ENCODE results near the gene ZGPAT. TPM values are rescaled to one million over a fixed set of nuclear protein-coding genes. Genes with fewer than 3 reads are reported as not detected.

Gene ZGPAT
- polyA plus RNA-seq, 1 donor from 2014 or later = 60.8 TPM

GRCh38 chr20:63680857-63681608 lies 26.8 kb upstream of the ZGPAT start:
- Histone ChIP-seq H3K9me3 (ENCODE audit: low read length) (no peaks in the 10 kb centered on the region), H3F3A (ENCODE audit: insufficient read depth, low read length, poor library complexity, severe bottlenecking) (no peaks in the 10 kb centered on the region), H3K36me3 (ENCODE audit: insufficient read depth, low read length) (no peaks in the 10 kb centered on the region), H3K9ac (ENCODE audit: low read length) (no peak overlapping the region), H2AFZ (ENCODE audit: low read depth, low read length) (no peak overlapping the region), H3K4me3 (ENCODE audit: low read length) (no peak overlapping the region), H3K4me2 (ENCODE audit: low read length) (no peak overlapping the region), H3K79me2 (replicated peaks; ENCODE audit: insufficient read depth, low read length) (no peaks in the 10 kb centered on the region), H3K27me3 (ENCODE audit: insufficient read depth, low read depth, low read length) (no peaks in the 10 kb centered on the region), H3K9me2 (ENCODE audit: insufficient read depth, low read length) (no peaks in the 10 kb centered on the region), H3K27ac (ENCODE audit: low read length) (no peak overlapping the region), H4K20me1 (ENCODE audit: insufficient read depth) (no peaks in the 10 kb centered on the region)
- TF ChIP-seq REST (IDR thresholded peaks at IDR 0.05; ENCODE audit: borderline replicate concordance) (no peak), SMC3 (conservative IDR thresholded peaks at IDR 0.05; ENCODE audit: poor library complexity) (no peak), POLR2AphosphoS5 (IDR thresholded peaks at IDR 0.05) (no peak), MXI1 (conservative IDR thresholded peaks at IDR 0.05; ENCODE audit: poor library complexity, severe bottlenecking) (no peak), EP300 (conservative IDR thresholded peaks at IDR 0.05; ENCODE audit: poor library complexity, severe bottlenecking) (no peak), RAD21 (conservative IDR thresholded peaks at IDR 0.05) (no peak), EZH2 (IDR thresholded peaks at IDR 0.05; ENCODE audit: borderline replicate concordance, insufficient read depth, low read length, poor library complexity, severe bottlenecking) (no peak), TAF1 (IDR thresholded peaks at IDR 0.05; ENCODE audit: low read depth) (no peak)

- H3K4me3 ChIP-seq (ENCODE audit: low read length) = no peak overlapping the region
- no peaks in the 10 kb centered on the region for H3K9me2 ChIP-seq (ENCODE audit: insufficient read depth, low read length)
- TF ChIP-seq RAD21 (conservative IDR thresholded peaks at IDR 0.05) (no peak), EP300 (conservative IDR thresholded peaks at IDR 0.05; ENCODE audit: poor library complexity, severe bottlenecking) (no peak), SMC3 (conservative IDR thresholded peaks at IDR 0.05; ENCODE audit: poor library complexity) (no peak), TAF1 (IDR thresholded peaks at IDR 0.05; ENCODE audit: low read depth) (no peak), POLR2AphosphoS5 (IDR thresholded peaks at IDR 0.05) (no peak), MXI1 (conservative IDR thresholded peaks at IDR 0.05; ENCODE audit: poor library complexity, severe bottlenecking) (no peak), REST (IDR thresholded peaks at IDR 0.05; ENCODE audit: borderline replicate concordance) (no peak), EZH2 (IDR thresholded peaks at IDR 0.05; ENCODE audit: borderline replicate concordance, insufficient read depth, low read length, poor library complexity, severe bottlenecking) (no peak), CTCF (IDR thresholded peaks at IDR 0.05; ENCODE audit: poor library complexity, severe bottlenecking) (no peak)
- H3K9me3 ChIP-seq (ENCODE audit: low read length) = no peaks in the 10 kb centered on the region
- H3K36me3 ChIP-seq (ENCODE audit: insufficient read depth, low read length) = no peaks in the 10 kb centered on the region
- H3F3A ChIP-seq (ENCODE audit: insufficient read depth, low read length, poor library complexity, severe bottlenecking) = no peaks in the 10 kb centered on the region
- no peak overlapping the region for H2AFZ ChIP-seq (ENCODE audit: low read depth, low read length)
- no peaks in the 10 kb centered on the region for H3K79me2 ChIP-seq (replicated peaks; ENCODE audit: insufficient read depth, low read length)
- H3K4me2 ChIP-seq (ENCODE audit: low read length) = no peak overlapping the region
- H3K9ac ChIP-seq (ENCODE audit: low read length) = no peak overlapping the region
- H3K27me3 ChIP-seq (ENCODE audit: insufficient read depth, low read depth, low read length) = no peaks in the 10 kb centered on the region
- H4K20me1 ChIP-seq (ENCODE audit: insufficient read depth) = no peaks in the 10 kb centered on the region
- no peak overlapping the region for H3K27ac ChIP-seq (ENCODE audit: low read length)
Observed at GRCh38 chr20:63681609-63682142, 26.2 kb upstream of the ZGPAT start.
